NCI-H2171 treated with DMSO at 0.1 percent for 48 hours (cell line): ENCODE data around the gene GJD4.

ENCODE experiments used
- DNase-seq: peaks from one replicate; lab custom pipeline; 2025; lab: John Stamatoyannopoulos, UW

GJD4 gene

GRCh38 chr10:35579116-35579515, 26.0 kb upstream of the GJD4 start:
- DNase-seq: peak; percentile 30

DNA sequence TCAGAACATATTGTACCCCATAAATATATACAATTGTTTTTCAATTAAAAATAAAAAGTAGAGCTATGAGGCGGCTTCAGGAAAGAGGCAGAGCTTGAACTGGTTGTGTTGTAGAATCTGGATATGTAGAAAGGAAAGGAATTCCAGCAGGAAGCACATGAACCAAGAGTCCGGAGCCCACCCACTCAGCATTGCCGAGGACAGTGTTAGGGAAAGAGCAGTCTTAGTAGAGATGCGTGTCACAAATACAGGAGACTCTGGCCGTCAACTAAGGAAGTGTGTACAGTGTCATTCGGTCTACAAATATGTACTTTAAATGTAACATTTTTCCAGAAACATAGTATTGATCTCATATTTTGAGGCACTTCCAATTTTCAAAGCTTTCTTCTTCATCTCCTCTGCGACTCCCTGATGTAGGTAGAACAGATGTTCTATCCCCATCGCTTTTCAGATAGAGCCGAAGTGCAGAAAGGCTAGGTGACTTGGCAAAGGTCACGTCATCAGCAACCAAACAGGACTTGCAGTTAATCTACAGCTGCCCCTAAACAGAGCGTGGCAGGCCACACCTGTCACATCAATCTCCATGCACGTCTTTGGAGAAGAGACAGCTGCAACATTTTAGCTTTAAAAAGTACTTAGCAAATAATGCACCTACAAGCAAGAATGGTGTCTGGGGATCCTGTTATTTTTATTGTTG, 25.3 kb upstream of the GJD4 start:
- DNase-seq: peak; percentile 78

GRCh38 chr10:35580423-35580770, 24.7 kb upstream of the GJD4 start:
- no peak for DNase-seq

GRCh38 chr10:35581655-35582054, 23.5 kb upstream of the GJD4 start:
- DNase-seq: no peak

DNA sequence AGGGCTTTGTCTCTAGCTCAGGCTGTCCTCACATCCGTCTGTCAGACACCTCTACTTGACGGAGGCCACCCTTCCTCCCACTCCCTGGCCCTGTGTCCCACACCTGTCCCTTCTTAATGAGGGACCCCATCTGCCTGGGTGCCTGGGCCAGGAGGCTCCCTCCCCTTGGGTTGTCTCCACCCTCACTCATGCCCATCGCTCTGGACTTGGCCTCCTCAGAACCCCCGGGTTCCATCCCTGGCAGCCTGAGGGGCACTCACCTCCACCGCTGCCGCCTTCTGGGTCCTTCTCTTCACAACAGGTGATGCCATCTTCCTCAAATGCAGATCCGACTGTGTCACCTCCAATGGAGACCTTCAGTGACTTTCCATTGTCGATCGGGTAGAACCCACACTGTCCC, 20.2 kb upstream of the GJD4 start:
- no peak for DNase-seq

DNA sequence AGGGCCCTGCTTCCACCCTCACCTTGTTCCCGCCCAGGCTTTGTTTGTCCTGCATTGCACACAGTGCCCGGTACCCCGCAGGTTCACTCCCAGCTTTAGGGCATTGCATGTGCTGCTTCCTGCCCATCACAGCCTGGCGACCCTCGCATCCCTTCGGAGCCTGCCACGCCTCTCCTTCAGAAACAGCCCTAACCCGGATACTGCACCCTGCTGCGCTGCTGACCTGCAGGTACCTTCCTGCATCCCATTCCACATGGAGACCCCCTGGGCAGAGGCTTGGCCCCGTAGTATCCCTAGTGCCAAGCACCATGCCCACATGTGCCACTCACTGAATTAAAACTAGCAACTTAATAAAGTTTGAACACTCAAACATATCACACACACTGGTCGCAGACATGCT, 19.8 kb upstream of the GJD4 start:
- no peak for DNase-seq

- DNase-seq: no peak
These were observed 19.1 kb upstream of the GJD4 start for GRCh38 chr10:35585903-35586535.

GRCh38 chr10:35588836-35589235, 16.3 kb upstream of the GJD4 start:
- no peak for DNase-seq

DNA sequence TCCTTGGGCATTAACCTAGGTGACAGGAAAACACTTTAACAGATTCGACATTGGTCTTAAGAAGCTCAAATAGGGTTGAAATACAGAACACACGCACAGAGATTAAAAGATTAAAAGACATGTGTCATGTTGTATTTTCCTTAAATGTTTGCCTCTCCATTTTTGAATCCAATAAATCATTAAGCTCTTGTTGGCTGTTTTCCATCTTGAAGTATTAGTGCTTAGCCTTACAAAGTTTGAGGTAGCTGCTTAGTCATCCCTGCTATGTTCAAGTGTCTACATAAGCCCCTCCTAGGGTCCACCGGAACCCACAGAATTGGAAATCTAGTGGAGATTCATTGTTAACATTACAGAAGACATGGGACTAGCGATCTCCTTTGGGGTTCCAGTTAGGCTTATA, 12.7 kb upstream of the GJD4 start:
- no peak for DNase-seq

- DNase-seq: no peak
These were observed 10.7 kb upstream of the GJD4 start for GRCh38 chr10:35594115-35595079.

GRCh38 chr10:35595106-35595505, 10.0 kb upstream of the GJD4 start:
- no peak for DNase-seq

DNA sequence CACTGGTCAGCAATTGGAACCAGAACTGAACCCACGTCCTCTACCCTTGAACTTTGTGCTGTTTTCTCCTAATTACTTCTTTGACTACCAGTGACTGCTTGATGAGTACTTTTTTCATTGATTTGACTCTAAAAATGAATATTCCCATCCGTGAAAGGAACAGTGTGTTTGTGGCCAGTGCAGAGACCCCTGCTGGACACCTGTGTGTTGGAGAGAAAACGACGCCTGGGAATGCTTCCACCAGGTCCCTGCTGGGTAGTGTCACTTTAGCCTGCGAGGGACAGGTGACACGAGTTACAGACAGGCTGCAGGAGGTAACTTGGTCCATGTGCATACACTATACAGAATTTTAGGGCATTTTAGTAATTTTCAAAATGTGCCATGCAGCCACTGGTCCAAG, 6.8 kb upstream of the GJD4 start:
- no peak for DNase-seq

GRCh38 chr10:35600193-35600592, 4.9 kb upstream of the GJD4 start:
- no peak for DNase-seq

DNA sequence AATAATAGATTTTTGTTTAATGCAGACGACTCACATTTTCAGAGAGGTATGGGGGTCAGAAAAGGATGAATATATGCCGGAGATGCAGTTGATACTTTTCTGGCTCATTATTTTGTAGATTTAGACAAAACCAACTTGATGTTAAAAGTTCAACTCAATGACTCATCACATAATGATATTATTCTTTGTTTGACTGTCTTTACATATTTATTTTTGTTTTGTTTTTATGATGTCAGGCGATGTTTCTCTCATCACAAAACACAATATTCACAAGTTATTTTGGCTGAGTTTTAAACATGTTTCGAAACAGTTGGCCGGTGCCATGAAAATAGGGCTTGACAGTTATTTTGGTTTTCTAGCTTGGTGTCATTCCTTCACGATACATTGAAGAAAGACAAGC, 1.3 kb downstream of the GJD4 start:
- no peak for DNase-seq

- DNase-seq: no peak
These were observed 2.6 kb downstream of the GJD4 start for GRCh38 chr10:35607475-35608327.

DNA sequence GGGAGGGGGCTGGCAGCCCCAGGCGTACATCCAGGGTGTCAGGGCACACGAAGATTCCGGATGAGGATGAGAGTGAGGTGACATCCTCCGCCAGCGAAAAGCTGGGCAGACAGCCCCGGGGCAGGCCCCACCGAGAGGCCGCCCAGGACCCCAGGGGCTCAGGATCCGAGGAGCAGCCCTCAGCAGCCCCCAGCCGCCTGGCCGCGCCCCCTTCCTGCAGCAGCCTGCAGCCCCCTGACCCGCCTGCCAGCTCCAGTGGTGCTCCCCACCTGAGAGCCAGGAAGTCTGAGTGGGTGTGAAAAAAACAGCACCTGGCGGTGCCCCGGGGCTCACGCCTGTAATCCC, 3.2 kb downstream of the GJD4 start:
- DNase-seq: no peak

- no peak for DNase-seq
These were observed 6.6 kb downstream of the GJD4 start for GRCh38 chr10:35611750-35612149.

- DNase-seq: no peak
These were observed 7.4 kb downstream of the GJD4 start for GRCh38 chr10:35612385-35613106.

- no peak for DNase-seq
These were observed 7.9 kb downstream of the GJD4 start for GRCh38 chr10:35613107-35613440.

- no peak for DNase-seq
These were observed 8.6 kb downstream of the GJD4 start for GRCh38 chr10:35613597-35614226.

GRCh38 chr10:35614312-35614711, 9.2 kb downstream of the GJD4 start:
- no peak for DNase-seq
